HEK293 (cell line): ENCODE measurements around the gene ZNF319.

Experiments
- ATF2 ChIP-seq: fragments of 450-650 bp; formaldehyde crosslinking; IDR thresholded peaks from 2 replicates; pipeline ENCODE4 v1.5.1; 2016; ENCODE audit warnings: missing biosample characterization, missing genetic modification characterization, low read depth
- CTCF ChIP-seq: fragments of 450-650 bp; formaldehyde crosslinking; IDR thresholded peaks from 2 replicates; pipeline ENCODE4 v1.5.1; 2016; ENCODE audit warnings: missing biosample characterization, missing genetic modification characterization
- REST ChIP-seq: fragments of 450-650 bp; formaldehyde crosslinking; IDR thresholded peaks from 2 replicates; pipeline ENCODE4 v1.5.1; 2016; ENCODE audit warnings: missing biosample characterization, missing genetic modification characterization
- ZNF211 ChIP-seq: fragments of 450-650 bp; formaldehyde crosslinking; IDR thresholded peaks from 2 replicates; pipeline ENCODE4 v1.5.1; 2016; ENCODE audit warnings: low read depth, missing biosample characterization, missing genetic modification characterization
- ZNF26 ChIP-seq: fragments of 450-650 bp; formaldehyde crosslinking; IDR thresholded peaks from 2 replicates; pipeline ENCODE4 v1.5.1; 2016; ENCODE audit warnings: missing biosample characterization, missing genetic modification characterization
- ZNF529 ChIP-seq: fragments of 450-650 bp; formaldehyde crosslinking; IDR thresholded peaks from 2 replicates; pipeline ENCODE4 v1.5.1; 2017; ENCODE audit warnings: missing genetic modification characterization, missing biosample characterization; ENCODE audit not compliant: insufficient replicate concordance
- ZNF610 ChIP-seq: fragments of 450-650 bp; formaldehyde crosslinking; IDR thresholded peaks from 2 replicates; pipeline ENCODE4 v1.5.1; 2016; ENCODE audit warnings: missing biosample characterization, missing genetic modification characterization, borderline replicate concordance
- ZNF629 ChIP-seq: fragments of 450-650 bp; formaldehyde crosslinking; IDR thresholded peaks from 2 replicates; pipeline ENCODE4 v1.5.1; 2017; ENCODE audit warnings: missing biosample characterization, missing genetic modification characterization

GRCh38 chr16:58034774-58035173, 34.3 kb upstream of the ZNF319 start:
- TF ChIP-seq ZNF629 (no peak), REST (tag by site-specific recombination) (no peak), ZNF610 (tag by site-specific recombination) (no peak), ZNF26 (tag by site-specific recombination) (no peak), ATF2 (no peak), ZNF211 (tag by site-specific recombination) (no peak), CTCF (tag by site-specific recombination) (no peak), ZNF529 (tag by site-specific recombination) (no peak)
